Kidney (tissue), 14 donors: ENCODE data around the gene NPAS3. TPM values are rescaled to one million over a fixed set of nuclear protein-coding genes. Genes with fewer than 3 reads are reported as not detected.
A peak's percentile ranks its signal among the peaks of the same experiment; 100 is the strongest.

Experiments
- DNase-seq, 5 donors: peaks; one replicate each; pipeline ENCODE4 v3.0.0-alpha.2; 2013 to 2020
- FAIRE-seq: peaks from 2 replicates; lab custom pipeline; 2012; peaks lifted over from hg19 to GRCh38; lab: Jason Lieb, UNC
- H3K27ac ChIP-seq, 2 donors: one replicate each; pipeline ENCODE4 v1.7.0; 2013; ENCODE audit warnings: low read depth in 2 of 2, low read length in 2 of 2, inconsistent platforms in 1 of 2
- H3K27me3 ChIP-seq: one replicate; pipeline ENCODE4 v1.7.1; 2013; ENCODE audit warnings: low read length, inconsistent platforms; ENCODE audit not compliant: control insufficient read depth, insufficient read depth
- H3K36me3 ChIP-seq, 3 donors: one replicate each; pipeline versions ENCODE4 v1.7.0 to v1.7.1; 2013; ENCODE audit warnings: low read length in 3 of 3, control low read depth in 1 of 3, inconsistent platforms in 1 of 3; ENCODE audit not compliant: insufficient read depth in 3 of 3, control insufficient read depth in 2 of 3
- H3K4me1 ChIP-seq, 3 donors: one replicate each; pipeline versions ENCODE4 v1.7.0 to v1.7.1; 2013; ENCODE audit warnings: low read length in 3 of 3, inconsistent platforms in 1 of 3, low read depth in 1 of 3; ENCODE audit not compliant: control insufficient read depth in 2 of 3, insufficient read depth in 2 of 3
- H3K4me3 ChIP-seq, 3 donors: one replicate each; pipeline versions ENCODE4 v1.7.0 to v1.8.1; 2013; ENCODE audit warnings: low read length in 3 of 3, control low read depth in 1 of 3, inconsistent platforms in 1 of 3
- H3K9ac ChIP-seq, 3 donors: one replicate each; pipeline versions ENCODE4 v1.7.0 to v1.7.1; 2013; ENCODE audit warnings: low read length in 3 of 3, control low read depth in 1 of 3, inconsistent platforms in 1 of 3
- H3K9me3 ChIP-seq, 3 donors: one replicate each; pipeline versions ENCODE4 v1.7.0 to v1.7.1; 2013; ENCODE audit warnings: low read length in 3 of 3, control low read depth in 1 of 3, inconsistent platforms in 1 of 3; ENCODE audit not compliant: control insufficient read depth in 2 of 3, insufficient read depth in 1 of 3
- intact Hi-C: fragments of 100-400 bp; cut with DNase I; formaldehyde crosslinking; loops from one replicate; pipeline ENCODE4 v1.11.1; 2022
- polyA plus RNA-seq: library from polyadenylated mRNA; stranded (reverse); fragments of 350-450 nt; fragmentation: Illumina TruSeq; extraction: RNeasy Lipid Tissue Mini Kit (QIAGEN cat#74804); gene quantifications from one replicate; pipeline ENCODE4 v1.2.3, GENCODE V29; 2014; ENCODE audit warnings: low read depth, low replicate concordance; ENCODE audit not compliant: insufficient read depth
- total RNA-seq: library from RNA; stranded (reverse); fragmentation: NEBNext Ultra II Directional; extraction: Animal tissue kit (Norgen Biotek cat#: 25700); gene quantifications from one replicate; pipeline ENCODE4 v1.2.1, GENCODE V29; 2021
- TF ChIP-seq, protein P1 (sequence below): IDR thresholded peaks from 3 replicates; pipeline ENCODE4 v1.5.1; 2012; ENCODE audit warnings: mild to moderate bottlenecking, moderate library complexity, borderline replicate concordance; ENCODE audit not compliant: insufficient read depth; ENCODE audit errors: extremely low read depth
- donor health status: control.
- donor health status: control.
- donor health status: control.
- donor health status: control.
- donor health status: control.
- donor health status: DM: yes; HTN: yes; CAD: no.
- donor health status: Normal renal cell carcinoma (clear cell type).

Gene NPAS3
- total and polyA plus RNA-seq, 2 donors from 2014 or later = 0.82 to 5.0 TPM

DNA sequence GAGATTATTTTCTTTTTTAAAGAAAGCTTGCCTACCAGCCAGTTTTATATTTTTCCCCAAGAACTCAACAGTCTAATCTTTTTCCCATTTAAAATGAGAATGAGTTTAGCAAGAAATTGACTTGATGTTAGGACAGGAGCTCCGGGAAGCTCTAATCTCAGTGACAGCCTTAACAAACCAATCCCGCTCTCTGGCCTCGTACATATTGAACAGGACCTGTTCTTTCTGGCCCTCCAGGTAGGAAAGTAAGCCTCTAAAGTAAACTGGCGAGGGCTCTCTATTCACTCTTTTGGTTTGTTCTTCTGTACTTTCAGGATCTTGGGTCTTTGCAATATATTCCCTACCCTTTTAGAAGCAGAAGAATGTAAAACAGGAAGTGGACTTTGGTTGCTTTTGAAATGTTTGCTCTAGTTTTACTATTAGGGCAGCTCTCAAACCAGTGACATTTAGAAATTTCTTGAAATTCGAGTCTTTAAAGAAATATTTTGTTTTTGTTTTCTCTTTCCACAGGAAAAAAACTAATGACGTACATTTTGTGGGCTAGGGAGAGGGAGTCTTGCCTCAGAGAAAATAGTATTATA, 17.9 kb upstream of the NPAS3 start:
- H3K27ac ChIP-seq = no peak overlapping the region
- H3K9me3 ChIP-seq = no peaks in the 10 kb centered on the region
- TF ChIP-seq, protein P1, sequence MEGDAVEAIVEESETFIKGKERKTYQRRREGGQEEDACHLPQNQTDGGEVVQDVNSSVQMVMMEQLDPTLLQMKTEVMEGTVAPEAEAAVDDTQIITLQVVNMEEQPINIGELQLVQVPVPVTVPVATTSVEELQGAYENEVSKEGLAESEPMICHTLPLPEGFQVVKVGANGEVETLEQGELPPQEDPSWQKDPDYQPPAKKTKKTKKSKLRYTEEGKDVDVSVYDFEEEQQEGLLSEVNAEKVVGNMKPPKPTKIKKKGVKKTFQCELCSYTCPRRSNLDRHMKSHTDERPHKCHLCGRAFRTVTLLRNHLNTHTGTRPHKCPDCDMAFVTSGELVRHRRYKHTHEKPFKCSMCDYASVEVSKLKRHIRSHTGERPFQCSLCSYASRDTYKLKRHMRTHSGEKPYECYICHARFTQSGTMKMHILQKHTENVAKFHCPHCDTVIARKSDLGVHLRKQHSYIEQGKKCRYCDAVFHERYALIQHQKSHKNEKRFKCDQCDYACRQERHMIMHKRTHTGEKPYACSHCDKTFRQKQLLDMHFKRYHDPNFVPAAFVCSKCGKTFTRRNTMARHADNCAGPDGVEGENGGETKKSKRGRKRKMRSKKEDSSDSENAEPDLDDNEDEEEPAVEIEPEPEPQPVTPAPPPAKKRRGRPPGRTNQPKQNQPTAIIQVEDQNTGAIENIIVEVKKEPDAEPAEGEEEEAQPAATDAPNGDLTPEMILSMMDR = no peak
- H3K9ac ChIP-seq = no peak overlapping the region
- DNase-seq (no peak), FAIRE-seq (no peak)
- no peaks in the 10 kb centered on the region for H3K27me3 ChIP-seq
- no peak overlapping the region for H3K4me3 ChIP-seq
- intact Hi-C loops = no loop called here
- H3K36me3 ChIP-seq = no peaks in the 10 kb centered on the region
- no peaks in the 10 kb centered on the region for H3K4me1 ChIP-seq

- H3K27ac ChIP-seq = no peak overlapping the region
- H3K4me3 ChIP-seq = no peak overlapping the region
- intact Hi-C loops = no loop called here
- H3K9me3 ChIP-seq = no peaks in the 10 kb centered on the region
- FAIRE-seq = no peak
- TF ChIP-seq, protein P1 = no peak
- H3K27me3 ChIP-seq = no peaks in the 10 kb centered on the region
- DNase-seq = no peak
- H3K36me3 ChIP-seq = no peaks in the 10 kb centered on the region
- H3K9ac ChIP-seq = no peak overlapping the region
- no peaks in the 10 kb centered on the region for H3K4me1 ChIP-seq
Measured at GRCh38 chr14:32925439-32925838, 13.2 kb upstream of the NPAS3 start.

GRCh38 chr14:32932302-32932913, 6.3 kb upstream of the NPAS3 start:
- Histone ChIP-seq H3K9ac (no peak overlapping the region), H3K4me3 (peak overlapping the region in 1 of 3 donors; percentile 64), H3K36me3 (no peaks in the 10 kb centered on the region), H3K27me3 (peaks cover 35% of the 10 kb centered on the region), H3K4me1 (peaks cover 0 to 13% (median 0%) of the 10 kb centered on the region in 3 donors), H3K27ac (no peak overlapping the region), H3K9me3 (no peaks in the 10 kb centered on the region)
- FAIRE-seq (no peak), DNase-seq (peak in 1 of 5 donors; percentile 41)
- intact Hi-C loops = no loop called here
- TF ChIP-seq, protein P1 = no peak
